SU-DHL-6 (cell line): Measurements from ENCODE around the gene CAMK1D.

Source experiments
- H2AFZ ChIP-seq: fragments of 200-600 bp; sonication (generic); 2 replicates; pipeline ENCODE4 v1.6.1; 2014; ENCODE audit warnings: low read depth, mild to moderate bottlenecking, moderate library complexity, mixed read lengths, antibody characterized with exemption, low read length; ENCODE audit not compliant: severe bottlenecking
- H3F3A ChIP-seq: fragments of 200-600 bp; shearing (Covaris generic); 2 replicates; pipeline ENCODE4 v1.6.0; 2016; ENCODE audit warnings: antibody characterized with exemption, mild to moderate bottlenecking; ENCODE audit not compliant: insufficient read depth
- H3K27ac ChIP-seq: fragments of 200-600 bp; sonication (generic); 2 replicates; pipeline ENCODE4 v1.5.1; 2016; ENCODE audit warnings: low read depth, mild to moderate bottlenecking, low read length, moderate library complexity, mixed read lengths
- H3K27me3 ChIP-seq: fragments of 200-600 bp; sonication (generic), shearing (Covaris generic); 2 replicates; pipeline ENCODE4 v1.6.0; 2014; ENCODE audit warnings: mild to moderate bottlenecking, low read length
- H3K36me3 ChIP-seq: fragments of 200-600 bp; sonication (generic); 2 replicates; pipeline ENCODE4 v1.6.1; 2014; ENCODE audit warnings: mild to moderate bottlenecking, low read length, mixed read lengths
- H3K4me2 ChIP-seq: fragments of 300-600, 200-600 bp; shearing (Covaris generic), sonication (generic); 2 replicates; pipeline ENCODE4 v1.6.0; 2014; ENCODE audit warnings: low read length, low read depth, mild to moderate bottlenecking; ENCODE audit not compliant: poor library complexity, severe bottlenecking
- H3K4me3 ChIP-seq: fragments of 200-600 bp; sonication (generic); 2 replicates; pipeline ENCODE4 v1.5.1; 2014; ENCODE audit warnings: antibody characterized with exemption, low read length, mild to moderate bottlenecking, mixed read lengths; ENCODE audit not compliant: insufficient read depth, poor library complexity, severe bottlenecking
- H3K79me2 ChIP-seq: fragments of 200-600 bp; sonication (generic); 2 replicates; pipeline ENCODE4 v1.6.1; 2014; ENCODE audit warnings: mild to moderate bottlenecking, low read length, moderate library complexity; ENCODE audit not compliant: insufficient read depth
- H3K9ac ChIP-seq: fragments of 200-600 bp; sonication (generic); 2 replicates; pipeline ENCODE4 v1.7.0; 2014; ENCODE audit warnings: mild to moderate bottlenecking, low read length
- H3K9me2 ChIP-seq: fragments of 200-600 bp; sonication (generic); replicated peaks from 2 replicates; pipeline ENCODE4 v1.6.1; 2014; ENCODE audit warnings: low read length; ENCODE audit not compliant: insufficient read depth
- H3K9me3 ChIP-seq: fragments of 200-600 bp; sonication (generic); 2 replicates; pipeline ENCODE4 v1.6.1; 2014; ENCODE audit warnings: low read length, mixed read lengths; ENCODE audit not compliant: insufficient read depth
- H4K20me1 ChIP-seq: fragments of 200-600 bp; sonication (generic); 2 replicates; pipeline ENCODE4 v1.6.1; 2014; ENCODE audit warnings: low read depth, mild to moderate bottlenecking, antibody characterized with exemption, low read length, moderate library complexity, mixed read lengths
- EZH2phosphoT487 ChIP-seq: fragments of 200-600 bp; sonication (generic), shearing (Covaris generic); conservative IDR thresholded peaks from 2 replicates; pipeline ENCODE4 v1.6.1; 2018; ENCODE audit warnings: mild to moderate bottlenecking, antibody characterized with exemption, low read length, moderate library complexity, mixed read lengths
- TF ChIP-seq, protein P1 (sequence below): fragments of 200-600 bp; sonication (generic); IDR thresholded peaks from one replicate; pipeline ENCODE4 v1.5.1; 2017; ENCODE audit warnings: antibody characterized with exemption, mild to moderate bottlenecking, low read length, moderate library complexity; ENCODE audit not compliant: insufficient read depth, poor library complexity, severe bottlenecking

The CAMK1D gene

DNA sequence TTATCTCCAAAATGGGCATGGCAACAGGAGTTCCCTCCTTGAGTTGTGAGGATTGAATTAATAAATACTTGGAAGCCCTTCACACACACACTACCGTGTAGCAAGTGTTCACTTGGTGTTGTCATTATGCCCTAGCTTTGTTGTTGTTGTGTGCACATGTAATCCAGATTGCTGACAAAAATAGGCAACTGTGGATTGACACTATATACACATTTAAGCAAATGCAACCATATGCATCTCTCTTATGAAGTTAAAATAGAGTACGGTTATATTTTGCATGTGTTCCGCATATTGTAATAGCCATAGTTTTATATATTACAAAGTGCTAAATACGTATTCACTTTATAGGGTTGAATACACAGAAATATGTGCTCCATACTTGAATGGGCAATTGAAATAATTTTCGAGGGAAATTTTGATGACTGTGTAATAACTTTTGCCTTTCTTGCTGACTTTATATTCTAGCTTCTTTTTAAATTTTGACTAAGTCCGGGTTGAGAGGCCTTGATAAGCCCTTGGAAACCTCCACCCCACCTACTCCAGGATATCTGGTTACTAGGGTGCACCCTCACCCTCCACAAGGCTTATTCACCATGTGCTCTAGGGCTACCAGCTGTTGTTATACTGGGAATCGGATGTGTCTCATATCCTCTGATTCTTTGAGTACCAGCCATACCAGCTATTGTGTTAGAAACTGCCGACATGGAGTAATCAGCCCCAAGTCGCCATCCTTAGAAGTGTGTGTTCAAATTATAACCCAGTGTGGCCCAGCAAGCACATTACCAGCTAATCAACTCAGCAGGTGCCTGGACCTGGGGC lies 265.0 kb downstream of the CAMK1D start:
- H3F3A ChIP-seq: 0 out of 2 replicates have a peak, but pooled peaks cover 3% of the 10 kb centered on the region
- H4K20me1 ChIP-seq: no peaks in the 10 kb centered on the region
- no peaks in the 10 kb centered on the region for H3K9me3 ChIP-seq
- H3K4me2 ChIP-seq: no peak overlapping the region
- no peak overlapping the region for H3K27ac ChIP-seq
- H3K9ac ChIP-seq: no peak overlapping the region
- TF ChIP-seq, protein P1, sequence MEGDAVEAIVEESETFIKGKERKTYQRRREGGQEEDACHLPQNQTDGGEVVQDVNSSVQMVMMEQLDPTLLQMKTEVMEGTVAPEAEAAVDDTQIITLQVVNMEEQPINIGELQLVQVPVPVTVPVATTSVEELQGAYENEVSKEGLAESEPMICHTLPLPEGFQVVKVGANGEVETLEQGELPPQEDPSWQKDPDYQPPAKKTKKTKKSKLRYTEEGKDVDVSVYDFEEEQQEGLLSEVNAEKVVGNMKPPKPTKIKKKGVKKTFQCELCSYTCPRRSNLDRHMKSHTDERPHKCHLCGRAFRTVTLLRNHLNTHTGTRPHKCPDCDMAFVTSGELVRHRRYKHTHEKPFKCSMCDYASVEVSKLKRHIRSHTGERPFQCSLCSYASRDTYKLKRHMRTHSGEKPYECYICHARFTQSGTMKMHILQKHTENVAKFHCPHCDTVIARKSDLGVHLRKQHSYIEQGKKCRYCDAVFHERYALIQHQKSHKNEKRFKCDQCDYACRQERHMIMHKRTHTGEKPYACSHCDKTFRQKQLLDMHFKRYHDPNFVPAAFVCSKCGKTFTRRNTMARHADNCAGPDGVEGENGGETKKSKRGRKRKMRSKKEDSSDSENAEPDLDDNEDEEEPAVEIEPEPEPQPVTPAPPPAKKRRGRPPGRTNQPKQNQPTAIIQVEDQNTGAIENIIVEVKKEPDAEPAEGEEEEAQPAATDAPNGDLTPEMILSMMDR: no peak
- no peak for TF ChIP-seq EZH2phosphoT487
- no peaks in the 10 kb centered on the region for H3K27me3 ChIP-seq
- no peak overlapping the region for H3K4me3 ChIP-seq
- H3K79me2 ChIP-seq: peaks cover 62% of the 10 kb centered on the region
- H2AFZ ChIP-seq: no peak overlapping the region
- H3K9me2 ChIP-seq: no peaks in the 10 kb centered on the region
- no peaks in the 10 kb centered on the region for H3K36me3 ChIP-seq

DNA sequence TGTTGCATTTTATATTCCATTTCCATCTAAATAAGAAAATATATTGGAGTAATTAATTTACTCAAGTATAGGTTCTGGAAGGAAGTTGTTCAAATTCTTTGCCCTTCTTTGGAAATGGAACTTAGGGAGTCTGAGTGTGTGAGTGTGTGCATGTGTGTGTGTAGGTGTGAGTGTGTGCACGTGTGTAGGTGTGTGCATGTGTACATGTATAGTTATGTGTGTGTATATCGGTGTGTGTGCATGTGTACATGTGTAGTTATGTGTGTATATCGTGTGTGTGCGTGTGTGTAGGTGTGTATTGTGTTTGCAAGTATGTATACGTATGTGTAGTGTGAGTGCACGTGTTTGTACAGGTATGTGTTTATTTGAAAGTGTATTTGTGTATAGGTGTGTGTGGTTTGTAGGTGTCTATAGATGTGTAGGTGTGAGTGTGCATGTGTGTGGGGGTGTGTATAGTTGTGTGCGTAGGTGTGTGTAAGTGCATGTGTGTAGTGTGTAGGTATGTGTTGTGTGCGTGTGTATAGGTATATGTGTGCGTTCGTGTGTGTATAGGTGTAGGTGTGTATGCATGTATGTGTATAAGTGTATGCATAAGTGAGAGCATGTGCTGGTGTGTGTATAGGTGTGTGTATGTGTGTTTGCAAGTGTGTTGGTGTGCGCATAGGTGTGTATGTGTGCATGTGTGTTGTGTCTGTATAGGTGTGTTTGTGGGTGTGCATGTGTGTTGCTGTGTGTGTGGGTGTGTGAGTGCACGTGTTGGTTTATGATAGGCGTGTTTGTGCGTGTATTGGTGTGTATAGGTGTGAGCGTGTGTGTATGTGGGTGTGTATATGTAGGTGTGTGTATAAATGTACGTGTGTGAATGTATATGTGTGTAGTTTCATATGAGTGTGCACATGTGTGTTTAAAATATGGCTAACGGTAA lies 266.2 kb downstream of the CAMK1D start:
- no peak for TF ChIP-seq EZH2phosphoT487
- TF ChIP-seq, protein P1: no peak
- Histone ChIP-seq H3K79me2 (peaks cover 73% of the 10 kb centered on the region), H3K9me3 (no peaks in the 10 kb centered on the region), H3K27me3 (no peaks in the 10 kb centered on the region), H3K9me2 (no peaks in the 10 kb centered on the region), H4K20me1 (no peaks in the 10 kb centered on the region), H2AFZ (no peak overlapping the region), H3F3A (0 out of 2 replicates have a peak, but pooled peaks cover 3% of the 10 kb centered on the region), H3K27ac (no peak overlapping the region), H3K9ac (no peak overlapping the region), H3K4me3 (no peak overlapping the region), H3K4me2 (no peak overlapping the region), H3K36me3 (no peaks in the 10 kb centered on the region)

DNA sequence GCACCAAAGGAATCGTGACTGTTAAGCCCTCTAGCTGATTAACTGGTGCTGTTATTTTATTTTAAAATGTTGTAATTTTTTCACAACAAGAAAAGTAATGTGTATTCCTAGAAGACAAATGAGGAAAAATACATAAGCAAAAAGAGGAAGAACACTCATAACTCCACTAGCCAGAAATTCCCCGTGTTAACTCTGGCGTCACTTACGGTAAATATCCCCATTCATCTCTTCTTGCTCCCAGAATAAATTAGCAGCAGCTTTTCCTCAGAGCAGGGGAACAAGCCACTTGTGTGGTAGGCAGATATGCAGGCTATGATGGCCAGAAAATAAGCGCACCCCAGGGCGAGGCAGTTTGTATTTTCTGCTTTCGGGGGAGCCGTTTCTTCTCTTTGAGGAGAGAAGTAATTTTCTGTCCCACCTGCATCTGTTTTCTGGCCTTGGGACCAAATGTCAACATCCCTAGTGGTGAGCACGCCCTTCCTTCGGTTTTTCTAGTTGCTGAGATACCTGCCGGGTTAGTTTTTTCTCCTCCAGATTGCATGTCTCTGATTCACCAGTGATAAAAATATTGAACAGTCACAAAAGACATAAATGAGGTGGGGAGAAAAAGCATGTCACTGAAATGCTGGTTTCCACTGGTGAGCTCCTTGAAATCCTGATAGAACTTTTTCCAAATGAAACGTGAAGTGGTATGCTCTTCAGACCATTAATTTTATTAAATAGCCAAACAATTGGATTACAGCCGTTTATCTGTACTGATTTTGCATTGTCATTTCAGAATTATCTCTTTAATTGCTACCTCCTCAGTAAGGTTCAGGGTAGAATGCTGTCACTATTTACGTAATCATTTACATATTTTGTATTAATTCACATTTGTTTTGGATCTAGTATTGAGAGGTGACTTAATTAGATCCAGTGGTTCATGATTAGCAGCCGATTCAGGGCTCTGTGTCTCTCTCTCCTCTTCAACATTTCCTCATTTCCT lies 268.1 kb downstream of the CAMK1D start:
- peaks cover 91% of the 10 kb centered on the region for H3K79me2 ChIP-seq
- H3K9me2 ChIP-seq: no peaks in the 10 kb centered on the region
- H3K36me3 ChIP-seq: no peaks in the 10 kb centered on the region
- no peak overlapping the region for H3K4me3 ChIP-seq
- 0 out of 2 replicates have a peak, but pooled peaks cover 3% of the 10 kb centered on the region for H3F3A ChIP-seq
- H3K4me2 ChIP-seq: no peak overlapping the region
- no peak overlapping the region for H2AFZ ChIP-seq
- H4K20me1 ChIP-seq: no peaks in the 10 kb centered on the region; the same call in 1 of the 2 replicates
- no peaks in the 10 kb centered on the region for H3K9me3 ChIP-seq
- no peak overlapping the region for H3K9ac ChIP-seq
- H3K27me3 ChIP-seq: no peaks in the 10 kb centered on the region
- H3K27ac ChIP-seq: no peak overlapping the region
- TF ChIP-seq, protein P1: no peak
- TF ChIP-seq EZH2phosphoT487: no peak
